ENCODE results near the gene MSL3. TPM values are rescaled to one million over a fixed set of nuclear protein-coding genes. Genes with fewer than 3 reads are reported as not detected.
A peak's percentile ranks its signal among the peaks of the same experiment; 100 is the strongest.

Gene MSL3
- total RNA-seq, 1 donor from 2014 or later: 14.5 TPM

DNA sequence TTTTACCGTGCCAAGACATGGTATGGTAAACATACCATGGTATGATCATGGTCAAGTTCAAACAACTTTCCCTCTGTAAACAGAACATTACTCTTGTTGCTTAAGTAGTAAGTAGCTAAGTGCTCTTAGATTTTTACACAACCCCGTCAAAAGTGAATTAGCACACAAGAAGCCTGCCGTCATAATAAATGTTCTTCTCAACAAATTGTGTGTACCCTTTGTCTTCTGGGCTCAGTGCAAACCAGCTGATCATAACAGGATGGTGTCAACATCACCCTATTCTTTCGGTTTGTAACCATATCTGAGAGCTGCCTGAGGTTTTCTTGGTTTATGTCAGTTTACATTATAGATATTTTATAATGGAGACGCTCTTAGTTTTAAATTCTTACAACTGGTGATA is 28.8 kb downstream of the MSL3 start:
- DNase-seq (ENCODE audit: low read depth) (peak; percentile 67), FAIRE-seq (no peak)
- Histone ChIP-seq H3K4me3 (ENCODE audit: low read depth, low read length) (no peak overlapping the region), H3K36me3 (ENCODE audit: control insufficient read depth, insufficient read depth, low read length) (no peaks in the 10 kb centered on the region), H3K27me3 (ENCODE audit: control insufficient read depth, insufficient read depth, low read length) (no peaks in the 10 kb centered on the region)
- TF ChIP-seq, protein P1, sequence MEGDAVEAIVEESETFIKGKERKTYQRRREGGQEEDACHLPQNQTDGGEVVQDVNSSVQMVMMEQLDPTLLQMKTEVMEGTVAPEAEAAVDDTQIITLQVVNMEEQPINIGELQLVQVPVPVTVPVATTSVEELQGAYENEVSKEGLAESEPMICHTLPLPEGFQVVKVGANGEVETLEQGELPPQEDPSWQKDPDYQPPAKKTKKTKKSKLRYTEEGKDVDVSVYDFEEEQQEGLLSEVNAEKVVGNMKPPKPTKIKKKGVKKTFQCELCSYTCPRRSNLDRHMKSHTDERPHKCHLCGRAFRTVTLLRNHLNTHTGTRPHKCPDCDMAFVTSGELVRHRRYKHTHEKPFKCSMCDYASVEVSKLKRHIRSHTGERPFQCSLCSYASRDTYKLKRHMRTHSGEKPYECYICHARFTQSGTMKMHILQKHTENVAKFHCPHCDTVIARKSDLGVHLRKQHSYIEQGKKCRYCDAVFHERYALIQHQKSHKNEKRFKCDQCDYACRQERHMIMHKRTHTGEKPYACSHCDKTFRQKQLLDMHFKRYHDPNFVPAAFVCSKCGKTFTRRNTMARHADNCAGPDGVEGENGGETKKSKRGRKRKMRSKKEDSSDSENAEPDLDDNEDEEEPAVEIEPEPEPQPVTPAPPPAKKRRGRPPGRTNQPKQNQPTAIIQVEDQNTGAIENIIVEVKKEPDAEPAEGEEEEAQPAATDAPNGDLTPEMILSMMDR (IDR thresholded peaks at IDR 0.05; ENCODE audit: insufficient read depth, low read length, severe bottlenecking): no peak

DNA sequence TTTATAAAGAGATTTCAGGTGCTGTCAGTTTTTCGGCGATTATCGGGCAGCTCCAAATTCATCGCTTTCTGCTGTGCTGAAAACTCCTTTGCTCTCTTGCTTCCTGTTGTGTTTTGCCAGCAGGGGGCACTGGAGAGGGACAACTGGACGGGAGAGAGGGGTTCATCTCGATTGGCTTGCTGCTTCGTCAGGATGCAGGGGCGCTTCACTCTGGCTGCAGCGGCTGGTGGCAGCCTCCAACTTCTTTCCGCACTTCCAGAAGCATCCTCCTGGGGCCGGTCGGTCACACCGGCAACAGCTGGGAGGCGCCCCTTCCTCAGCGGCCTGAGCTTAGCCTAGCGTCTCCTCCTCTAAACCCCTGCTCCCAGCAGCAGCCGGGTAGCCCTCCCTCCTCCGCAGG is 29.5 kb downstream of the MSL3 start:
- FAIRE-seq: no peak
- peak; percentile 42 for DNase-seq (ENCODE audit: low read depth)
- peak overlapping the region; percentile 8 for H3K4me3 ChIP-seq (ENCODE audit: low read depth, low read length)

DNA sequence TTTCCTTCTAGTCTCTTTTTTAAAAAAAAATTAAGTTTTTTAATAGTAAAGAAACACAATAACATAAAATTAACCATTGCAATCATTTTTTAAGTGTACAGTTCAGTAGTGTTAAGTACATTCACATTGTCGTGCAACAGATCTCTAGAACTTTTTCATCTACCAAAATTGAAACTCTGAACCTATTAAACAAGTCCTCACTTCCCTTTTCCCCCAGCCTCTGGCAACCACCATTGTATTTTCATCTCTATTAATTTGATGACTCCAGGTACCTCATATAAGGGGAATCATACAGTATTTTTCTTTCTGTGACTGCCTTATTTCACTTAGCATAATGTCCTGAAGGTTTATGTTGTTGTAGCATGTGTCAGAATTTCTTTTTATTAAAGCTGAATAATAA is 31.8 kb downstream of the MSL3 start:
- H3K4me3 ChIP-seq (ENCODE audit: low read depth, low read length): no peak overlapping the region
- H3K36me3 ChIP-seq (ENCODE audit: control insufficient read depth, insufficient read depth, low read length): no peaks in the 10 kb centered on the region
- H3K27me3 ChIP-seq (ENCODE audit: control insufficient read depth, insufficient read depth, low read length): no peaks in the 10 kb centered on the region
- no peak for DNase-seq (ENCODE audit: low read depth)
- TF ChIP-seq, protein P1 (IDR thresholded peaks at IDR 0.05; ENCODE audit: insufficient read depth, low read length, severe bottlenecking): no peak
- FAIRE-seq: no peak

More for the DNA sequence above, 29.5 kb downstream of the MSL3 start:
- H3K27me3 ChIP-seq (ENCODE audit: control insufficient read depth, insufficient read depth, low read length): no peaks in the 10 kb centered on the region
- TF ChIP-seq, protein P1 (IDR thresholded peaks at IDR 0.05; ENCODE audit: insufficient read depth, low read length, severe bottlenecking): peak; percentile 66
- H3K36me3 ChIP-seq (ENCODE audit: control insufficient read depth, insufficient read depth, low read length): no peaks in the 10 kb centered on the region

DNA sequence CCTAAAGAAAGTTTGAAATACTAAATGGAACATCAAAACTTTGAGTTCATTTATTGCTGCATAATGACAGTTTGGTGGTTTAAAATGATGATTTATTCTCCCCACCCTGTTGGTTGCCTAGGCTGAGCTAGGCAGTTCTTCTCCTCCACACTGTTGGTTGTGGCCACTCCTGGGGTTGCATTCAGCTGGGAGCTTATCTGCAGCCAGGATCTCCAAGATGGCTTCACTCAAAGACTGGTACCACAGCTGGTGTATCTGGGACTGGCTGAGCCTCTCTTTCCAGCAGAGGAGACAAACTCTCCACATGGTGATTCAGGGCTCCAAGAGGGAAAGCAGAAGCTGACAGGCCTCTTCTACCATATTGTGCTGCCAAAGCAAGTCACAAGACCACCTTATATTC is 33.1 kb downstream of the MSL3 start:
- no peak for FAIRE-seq
- TF ChIP-seq, protein P1 (IDR thresholded peaks at IDR 0.05; ENCODE audit: insufficient read depth, low read length, severe bottlenecking): no peak
- Histone ChIP-seq H3K27me3 (ENCODE audit: control insufficient read depth, insufficient read depth, low read length) (no peaks in the 10 kb centered on the region), H3K4me3 (ENCODE audit: low read depth, low read length) (no peak overlapping the region), H3K36me3 (ENCODE audit: control insufficient read depth, insufficient read depth, low read length) (no peaks in the 10 kb centered on the region)
- no peak for DNase-seq (ENCODE audit: low read depth)

DNA sequence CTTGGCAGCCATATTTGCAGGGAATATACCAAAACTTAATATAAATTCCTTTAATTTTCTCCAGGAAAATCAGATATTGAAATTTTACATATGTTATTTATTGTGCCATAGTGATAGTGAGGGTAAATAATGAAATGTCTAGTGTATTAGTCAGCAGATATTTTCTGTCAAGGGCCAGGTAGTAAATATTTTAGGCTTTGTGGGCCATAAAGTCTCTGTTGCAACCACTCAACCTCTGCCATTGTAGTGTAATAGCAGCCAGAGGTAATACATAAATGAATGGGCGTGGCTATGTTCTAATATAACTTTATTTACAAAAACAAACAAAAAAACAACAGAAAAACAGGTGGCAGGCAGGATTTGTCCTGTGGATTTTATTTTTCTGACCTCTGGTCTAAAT is 33.5 kb downstream of the MSL3 start:
- no peaks in the 10 kb centered on the region for H3K36me3 ChIP-seq (ENCODE audit: control insufficient read depth, insufficient read depth, low read length)
- TF ChIP-seq, protein P1 (IDR thresholded peaks at IDR 0.05; ENCODE audit: insufficient read depth, low read length, severe bottlenecking): no peak
- DNase-seq (ENCODE audit: low read depth) (no peak), FAIRE-seq (no peak)
- H3K27me3 ChIP-seq (ENCODE audit: control insufficient read depth, insufficient read depth, low read length): no peaks in the 10 kb centered on the region
- no peak overlapping the region for H3K4me3 ChIP-seq (ENCODE audit: low read depth, low read length)
